HepG2 (cell line): ENCODE measurements around the gene HDLBP. TPM values are rescaled to one million over a fixed set of nuclear protein-coding genes. Genes with fewer than 3 reads are reported as not detected.
A peak's percentile ranks its signal among the peaks of the same experiment; 100 is the strongest.

Source experiments
- ARNT2 ChIP-seq: sonication (generic); formaldehyde crosslinking; IDR thresholded peaks from 2 replicates; pipeline ENCODE4 v1.8.0; 2022; ENCODE audit warnings: mild to moderate bottlenecking, low read depth, missing genetic modification reagents, moderate library complexity
- ATM ChIP-seq: fragments of 450-650 bp; IDR thresholded peaks from 2 replicates; pipeline ENCODE4 v1.7.1; 2017; ENCODE audit warnings: mild to moderate bottlenecking, borderline replicate concordance
- ETV6 ChIP-seq: sonication (generic); formaldehyde crosslinking; conservative IDR thresholded peaks from 2 replicates; pipeline ENCODE4 v1.4.0; 2020; ENCODE audit warnings: missing genetic modification reagents
- HNRNPL ChIP-seq: fragments of 200-400 bp; formaldehyde crosslinking; IDR thresholded peaks from 2 replicates; pipeline ENCODE4 v1.6.1; 2017; ENCODE audit warnings: mild to moderate bottlenecking, low read depth, low read length
- PATZ1 ChIP-seq: sonication (generic); formaldehyde crosslinking; IDR thresholded peaks from 2 replicates; pipeline ENCODE4 v1.4.0; 2020; ENCODE audit warnings: missing genetic modification reagents
- PPARG ChIP-seq: conservative IDR thresholded peaks from 2 replicates; pipeline ENCODE4 v1.6.1; 2016; ENCODE audit warnings: missing biosample characterization, missing genetic modification reagents
- ZBTB40 ChIP-seq, 2 experiments: fragments of 450-650 bp in 1 of 2; sonication (generic) in 1 of 2; formaldehyde crosslinking in 1 of 2; IDR thresholded peaks; 2 replicates each; pipeline versions ENCODE4 v1.6.1 to v1.8.0; 2016 to 2022; ENCODE audit warnings: antibody characterized with exemption in 1 of 2, mild to moderate bottlenecking in 1 of 2, missing genetic modification reagents in 1 of 2
- ZNF253 ChIP-seq: sonication (generic); formaldehyde crosslinking; IDR thresholded peaks from 2 replicates; pipeline ENCODE4 v1.8.0; 2022; ENCODE audit warnings: mild to moderate bottlenecking, missing genetic modification reagents, borderline replicate concordance
- ZNF570 ChIP-seq: sonication (generic); formaldehyde crosslinking; IDR thresholded peaks from 2 replicates; pipeline ENCODE4 v1.4.0; 2020; ENCODE audit warnings: mild to moderate bottlenecking, missing genetic modification reagents, borderline replicate concordance
- ZNF720 ChIP-seq: sonication (generic); formaldehyde crosslinking; IDR thresholded peaks from 2 replicates; pipeline ENCODE4 v1.4.0; 2020; ENCODE audit warnings: missing genetic modification reagents
- ZNF782 ChIP-seq: sonication (generic); formaldehyde crosslinking; IDR thresholded peaks from 2 replicates; pipeline ENCODE4 v1.4.0; 2020; ENCODE audit warnings: missing genetic modification reagents, mild to moderate bottlenecking, borderline replicate concordance
- polyA plus RNA-seq, 8 experiments: library from polyadenylated mRNA; depleted of rRNA in 3 of 8; stranded (reverse) in 7 of 8; unstranded in 1 of 8; fragments of >200 nt; fragmentation: Illumina TruSeq in 4 of 8; extraction: Trizol in 4 of 8; gene quantifications; 2 replicates each; pipeline versions ENCODE4 v1.2.1 to v1.2.3, GENCODE V29; 2011 to 2016; ENCODE audit warnings: low read depth in 4 of 8, missing spikeins in 1 of 8, mixed read lengths in 1 of 8; ENCODE audit not compliant: insufficient read depth in 1 of 8
- total RNA-seq, 5 experiments: library from RNA; depleted of rRNA; stranded (reverse); fragments of >200 nt; fragmentation: Illumina TruSeq; extraction: Trizol; gene quantifications; 2 replicates each; pipeline ENCODE4 v1.2.3, GENCODE V29; 2016; ENCODE audit warnings: low read depth in 1 of 5

The HDLBP gene
- total and polyA plus RNA-seq, 2 of the 13 experiments (the other 11 are each of a cell fraction or from before 2014, with no cell fraction given) = 464 to 707 TPM

- TF ChIP-seq ZBTB40 (IDR thresholded peaks at IDR 0.05) (no peak), ZBTB40 (CRISPR knock-in tag; IDR thresholded peaks at IDR 0.05) (no peak; the same call in 1 of the 2 replicates), HNRNPL (no peak), ZNF720 (CRISPR knock-in tag) (peak; percentile 91; the same call in 1 of the 2 replicates), ZNF570 (CRISPR knock-in tag) (peak; percentile 69; the same call in 1 of the 2 replicates), ZNF782 (no peak; the same call in 1 of the 2 replicates), ETV6 (CRISPR knock-in tag) (0 out of 2 replicates have a peak, but pooled peaks have one; percentile 78), ATM (no peak), PPARG (CRISPR knock-in tag) (no peak), ARNT2 (CRISPR knock-in tag) (peak; percentile 73), PATZ1 (CRISPR knock-in tag) (peak; percentile 87), ZNF253 (peak; percentile 92)
Observed at GRCh38 chr2:241218131-241219029, 97.1 kb downstream of the HDLBP start (continued).
